Measurements from ENCODE around the gene BTBD1. TPM values are rescaled to one million over a fixed set of nuclear protein-coding genes. Genes with fewer than 3 reads are reported as not detected.

Gene BTBD1
- total RNA-seq, 2 donors from 2014 or later, result 35.9 to 37.0 TPM

DNA sequence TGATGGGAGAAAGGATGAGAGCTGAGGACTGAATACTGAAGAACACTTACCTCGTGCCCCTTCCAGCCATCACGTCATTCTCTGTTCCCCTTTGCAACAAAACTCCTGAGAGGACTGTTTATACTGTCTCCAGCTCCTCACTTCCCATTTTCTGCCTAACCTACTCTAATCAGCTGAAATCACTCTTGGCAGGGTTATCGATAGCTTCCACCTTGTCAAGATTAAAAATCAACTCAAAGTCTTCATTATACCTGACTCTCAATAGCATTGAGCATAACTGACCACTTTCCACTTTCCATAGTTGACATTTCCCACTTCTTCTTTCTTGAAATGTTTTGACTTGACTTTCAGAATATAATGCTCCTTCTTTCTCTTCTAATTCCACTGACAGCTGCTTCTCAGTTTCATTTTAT, 4.3 kb downstream of the BTBD1 start:
- Mint-ChIP-seq H3K4me1 (peaks cover 24% of the 10 kb centered on the region), H3K36me3 (ENCODE audit: low read depth) (peaks cover 2% of the 10 kb centered on the region), H3K9me3 (no peaks in the 10 kb centered on the region), H3K4me3 (no peak overlapping the region), H3K27me3 (ENCODE audit: insufficient read depth) (no peaks in the 10 kb centered on the region), H3K27ac (no peak overlapping the region)
- H3K4me1 ChIP-seq (ENCODE audit: control insufficient read depth, insufficient read depth, low read length), result peaks cover 3% of the 10 kb centered on the region
- no peaks in the 10 kb centered on the region for H3K27me3 ChIP-seq (ENCODE audit: control insufficient read depth, insufficient read depth, low read length, poor library complexity, severe bottlenecking)
- WGBS, 2 experiments (ENCODE audit: insufficient coverage in 1 of 2, insufficient read length in 1 of 2), result 89 to 90% methylated on average over 3 of the region's 3 CpGs
- H3K9me3 ChIP-seq (ENCODE audit: control insufficient read depth, low read length), result no peaks in the 10 kb centered on the region
- DNase-seq, result no peak
- H3K9ac ChIP-seq (ENCODE audit: extremely low read depth, low read length, poor library complexity, severe bottlenecking), result no peak overlapping the region
- TF ChIP-seq CTCF (conservative IDR thresholded peaks at IDR 0.05), result no peak
- peaks cover 19% of the 10 kb centered on the region for H3K36me3 ChIP-seq (ENCODE audit: control insufficient read depth, insufficient read depth, low read length)
- peak overlapping the region; percentile 16 for H3K4me3 ChIP-seq (ENCODE audit: low read length)
- no peak overlapping the region for H3K27ac ChIP-seq (ENCODE audit: low read depth, low read length)

DNA sequence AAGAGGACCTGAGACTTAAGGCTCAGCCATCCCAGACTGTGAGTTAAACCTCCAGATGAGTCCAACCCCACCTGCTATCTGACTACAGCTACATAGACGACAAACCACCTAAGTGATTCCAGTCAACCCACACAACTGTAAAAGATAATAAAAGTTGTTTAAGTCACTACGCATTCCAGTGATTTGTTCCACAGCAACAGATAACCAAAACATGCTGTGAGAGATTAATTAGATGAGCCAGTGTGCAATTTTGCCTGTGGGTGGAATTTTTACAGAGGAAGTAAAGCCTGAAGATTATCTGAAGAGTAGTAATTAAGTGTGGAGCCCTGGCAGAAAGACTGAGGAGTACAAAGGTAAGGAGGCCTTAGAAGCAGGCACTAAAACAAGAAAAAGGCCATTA, 5.4 kb downstream of the BTBD1 start:
- Mint-ChIP-seq H3K27me3 (ENCODE audit: insufficient read depth) (no peaks in the 10 kb centered on the region), H3K27ac (no peak overlapping the region), H3K4me3 (no peak overlapping the region), H3K4me1 (peaks cover 26% of the 10 kb centered on the region), H3K36me3 (ENCODE audit: low read depth) (peaks cover 5% of the 10 kb centered on the region), H3K9me3 (no peaks in the 10 kb centered on the region)
- no peak for TF ChIP-seq CTCF (conservative IDR thresholded peaks at IDR 0.05)
- H3K27ac ChIP-seq (ENCODE audit: low read depth, low read length), result no peak overlapping the region
- no peaks in the 10 kb centered on the region for H3K9me3 ChIP-seq (ENCODE audit: control insufficient read depth, low read length)
- H3K27me3 ChIP-seq (ENCODE audit: control insufficient read depth, insufficient read depth, low read length, poor library complexity, severe bottlenecking), result no peaks in the 10 kb centered on the region
- peaks cover 25% of the 10 kb centered on the region for H3K36me3 ChIP-seq (ENCODE audit: control insufficient read depth, insufficient read depth, low read length)
- DNase-seq, result no peak
- H3K4me3 ChIP-seq (ENCODE audit: low read length), result peak overlapping the region; percentile 9
- H3K4me1 ChIP-seq (ENCODE audit: control insufficient read depth, insufficient read depth, low read length), result peaks cover 5% of the 10 kb centered on the region
- no peak overlapping the region for H3K9ac ChIP-seq (ENCODE audit: extremely low read depth, low read length, poor library complexity, severe bottlenecking)
- WGBS, 2 experiments (ENCODE audit: insufficient coverage in 1 of 2, insufficient read length in 1 of 2), result 90 to 91% methylated on average over 2 of the region's 2 CpGs

GRCh38 chr15:83057696-83058376, 9.2 kb downstream of the BTBD1 start:
- no peak overlapping the region for H3K4me3 ChIP-seq (ENCODE audit: low read length)
- no peaks in the 10 kb centered on the region for H3K27me3 ChIP-seq (ENCODE audit: control insufficient read depth, insufficient read depth, low read length, poor library complexity, severe bottlenecking)
- DNase-seq, result no peak
- Mint-ChIP-seq H3K36me3 (ENCODE audit: low read depth) (peaks cover 35% of the 10 kb centered on the region), H3K4me1 (peaks cover 12% of the 10 kb centered on the region), H3K27ac (peak overlapping the region; percentile 83), H3K4me3 (no peak overlapping the region), H3K9me3 (no peaks in the 10 kb centered on the region), H3K27me3 (ENCODE audit: insufficient read depth) (no peaks in the 10 kb centered on the region)
- no peaks in the 10 kb centered on the region for H3K9me3 ChIP-seq (ENCODE audit: control insufficient read depth, low read length)
- H3K27ac ChIP-seq (ENCODE audit: low read depth, low read length), result no peak overlapping the region
- peaks cover 59% of the 10 kb centered on the region for H3K36me3 ChIP-seq (ENCODE audit: control insufficient read depth, insufficient read depth, low read length)
- H3K4me1 ChIP-seq (ENCODE audit: control insufficient read depth, insufficient read depth, low read length), result peaks cover 5% of the 10 kb centered on the region
- no peak overlapping the region for H3K9ac ChIP-seq (ENCODE audit: extremely low read depth, low read length, poor library complexity, severe bottlenecking)
- TF ChIP-seq CTCF (conservative IDR thresholded peaks at IDR 0.05), result no peak
- WGBS, 2 experiments (ENCODE audit: insufficient coverage in 1 of 2, insufficient read length in 1 of 2), result 89 to 90% methylated on average over 6 to 7 of the region's 7 CpGs

Data from endodermal cell (in vitro differentiated cells).